Measurements from ENCODE around the gene WNT3.

DNA sequence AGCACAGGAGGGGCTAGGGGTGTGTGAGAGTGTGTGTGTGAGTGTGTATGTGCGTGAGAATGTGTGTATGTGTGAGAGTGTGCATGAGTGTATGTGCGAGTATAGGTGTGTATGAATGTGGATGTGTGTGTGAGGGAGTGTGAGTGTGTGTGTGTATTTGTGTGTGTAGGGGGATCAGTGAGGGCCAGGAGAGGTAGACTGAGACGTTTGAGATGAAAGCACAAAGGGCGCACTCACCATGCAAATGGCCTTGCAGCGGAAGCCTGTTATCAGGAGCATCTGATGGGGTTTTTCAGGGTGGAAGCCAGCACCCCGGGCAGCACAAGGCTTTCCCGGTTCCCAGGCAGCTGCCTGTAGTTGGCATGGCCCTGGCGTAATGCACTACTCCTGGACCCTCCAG lies 47.8 kb upstream of the WNT3 start:
- TF ChIP-seq, protein P1, sequence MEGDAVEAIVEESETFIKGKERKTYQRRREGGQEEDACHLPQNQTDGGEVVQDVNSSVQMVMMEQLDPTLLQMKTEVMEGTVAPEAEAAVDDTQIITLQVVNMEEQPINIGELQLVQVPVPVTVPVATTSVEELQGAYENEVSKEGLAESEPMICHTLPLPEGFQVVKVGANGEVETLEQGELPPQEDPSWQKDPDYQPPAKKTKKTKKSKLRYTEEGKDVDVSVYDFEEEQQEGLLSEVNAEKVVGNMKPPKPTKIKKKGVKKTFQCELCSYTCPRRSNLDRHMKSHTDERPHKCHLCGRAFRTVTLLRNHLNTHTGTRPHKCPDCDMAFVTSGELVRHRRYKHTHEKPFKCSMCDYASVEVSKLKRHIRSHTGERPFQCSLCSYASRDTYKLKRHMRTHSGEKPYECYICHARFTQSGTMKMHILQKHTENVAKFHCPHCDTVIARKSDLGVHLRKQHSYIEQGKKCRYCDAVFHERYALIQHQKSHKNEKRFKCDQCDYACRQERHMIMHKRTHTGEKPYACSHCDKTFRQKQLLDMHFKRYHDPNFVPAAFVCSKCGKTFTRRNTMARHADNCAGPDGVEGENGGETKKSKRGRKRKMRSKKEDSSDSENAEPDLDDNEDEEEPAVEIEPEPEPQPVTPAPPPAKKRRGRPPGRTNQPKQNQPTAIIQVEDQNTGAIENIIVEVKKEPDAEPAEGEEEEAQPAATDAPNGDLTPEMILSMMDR (IDR thresholded peaks at IDR 0.05) = no peak
- TF ChIP-seq POLR2A (IDR thresholded peaks at IDR 0.05) = no peak

Measured in Peyer's patch (tissue), 4 donors.